OCI-M2 (cell line): ENCODE data around the gene VPS26B.
"Not testable (repeated sequence)": the region's sequence is repeated elsewhere in the genome, so short reads cannot be mapped to it uniquely, and the experiment has no call there.

Experiments used
- DNase-seq: peaks from one replicate; lab custom pipeline; 2025; ENCODE audit not compliant: unreplicated experiment; lab: John Stamatoyannopoulos, UW

VPS26B gene

GRCh38 chr11:134223836-134224709, at the start of gene VPS26B, which contains the start of gene NCAPD3:
Gene VPS26B, plus strand, starts transcription at chr11:134224671. Its CDS starts 452 bp downstream, at chr11:134225123.
Gene NCAPD3, minus strand, starts transcription at chr11:134223967. Its CDS starts 41 bp downstream, at chr11:134223926.
- peak; percentile 49 for DNase-seq

GRCh38 chr11:134176284-134176683, 48.2 kb upstream of the VPS26B start:
- no peak for DNase-seq

- DNase-seq: no peak
These were observed 46.3 kb upstream of the VPS26B start for GRCh38 chr11:134178032-134178674.

- no peak for DNase-seq
These were observed 42.8 kb upstream of the VPS26B start for GRCh38 chr11:134181707-134182106.

GRCh38 chr11:134188092-134188491, 36.4 kb upstream of the VPS26B start:
- not testable (repeated sequence) for DNase-seq

GRCh38 chr11:134196756-134197155, 27.7 kb upstream of the VPS26B start:
- no peak for DNase-seq

- DNase-seq: no peak
These were observed 24.9 kb upstream of the VPS26B start for GRCh38 chr11:134199531-134199930.

- DNase-seq: no peak
These were observed 23.8 kb upstream of the VPS26B start for GRCh38 chr11:134200688-134201087.

- DNase-seq: no peak
These were observed 21.8 kb upstream of the VPS26B start for GRCh38 chr11:134202661-134203060.

- no peak for DNase-seq
These were observed 18.7 kb upstream of the VPS26B start for GRCh38 chr11:134205729-134206128.

- DNase-seq: no peak
These were observed 18.3 kb upstream of the VPS26B start for GRCh38 chr11:134206185-134206584.

GRCh38 chr11:134207538-134208239, 16.8 kb upstream of the VPS26B start:
- no peak for DNase-seq

- DNase-seq: no peak
These were observed 8.6 kb upstream of the VPS26B start for GRCh38 chr11:134215836-134216235.

GRCh38 chr11:134216816-134217215, 7.7 kb upstream of the VPS26B start:
- no peak for DNase-seq

GRCh38 chr11:134223121-134223520, 1.4 kb upstream of the VPS26B start:
- DNase-seq: no peak

- DNase-seq: no peak
These were observed 516 bp downstream of the VPS26B start for GRCh38 chr11:134224710-134225664.

- DNase-seq: no peak
These were observed 2.4 kb downstream of the VPS26B start for GRCh38 chr11:134226806-134227325.

- no peak for DNase-seq
These were observed 4.2 kb downstream of the VPS26B start for GRCh38 chr11:134228625-134229024.

GRCh38 chr11:134229126-134229790, 4.8 kb downstream of the VPS26B start:
- no peak for DNase-seq

- DNase-seq: no peak
These were observed 5.9 kb downstream of the VPS26B start for GRCh38 chr11:134230339-134230738.
